HG02759 (cell line): ENCODE measurements around the gene PDE6B.

Experiments used
- ATAC-seq: cut with Tn5 transposase; IDR thresholded peaks from one replicate; pipeline ENCODE4 v1.9.1; 2021; ENCODE audit warnings: mild to moderate bottlenecking, moderate library complexity; ENCODE audit not compliant: unreplicated experiment

Gene PDE6B

GRCh38 chr4:600850-601515, 24.4 kb upstream of the PDE6B start:
- ATAC-seq = no peak

GRCh38 chr4:601612-602558, 23.5 kb upstream of the PDE6B start:
- ATAC-seq = no peak

GRCh38 chr4:602559-602942, 22.8 kb upstream of the PDE6B start:
- ATAC-seq = no peak

GRCh38 chr4:604131-604530, 21.2 kb upstream of the PDE6B start:
- ATAC-seq = no peak

- ATAC-seq = no peak
These were observed 19.5 kb upstream of the PDE6B start for GRCh38 chr4:605702-606425.

- no peak for ATAC-seq
These were observed 17.1 kb upstream of the PDE6B start for GRCh38 chr4:608236-608635.

- ATAC-seq = no peak
These were observed 15.8 kb upstream of the PDE6B start for GRCh38 chr4:609400-610050.

- no peak for ATAC-seq
These were observed 14.7 kb upstream of the PDE6B start for GRCh38 chr4:610411-611261.

- no peak for ATAC-seq
These were observed 13.2 kb upstream of the PDE6B start for GRCh38 chr4:612052-612748.

GRCh38 chr4:612749-613125, 12.6 kb upstream of the PDE6B start:
- ATAC-seq = no peak

- no peak for ATAC-seq
These were observed 12.2 kb upstream of the PDE6B start for GRCh38 chr4:613126-613525.

- ATAC-seq = no peak
These were observed 9.3 kb upstream of the PDE6B start for GRCh38 chr4:616091-616490.

- ATAC-seq = no peak
These were observed 8.3 kb upstream of the PDE6B start for GRCh38 chr4:616911-617643.

- no peak for ATAC-seq
These were observed 7.4 kb upstream of the PDE6B start for GRCh38 chr4:617644-618641.

- no peak for ATAC-seq
These were observed 5.2 kb upstream of the PDE6B start for GRCh38 chr4:620201-620600.

- ATAC-seq = no peak
These were observed 4.5 kb upstream of the PDE6B start for GRCh38 chr4:620851-621261.

GRCh38 chr4:621296-622070, 3.9 kb upstream of the PDE6B start:
- no peak for ATAC-seq
